MV-4-11 (cell line): ENCODE data around the gene UNKL.

Experiments used
- DNase-seq: peaks from one replicate; lab custom pipeline; 2025; lab: John Stamatoyannopoulos, UW

Gene UNKL

DNA sequence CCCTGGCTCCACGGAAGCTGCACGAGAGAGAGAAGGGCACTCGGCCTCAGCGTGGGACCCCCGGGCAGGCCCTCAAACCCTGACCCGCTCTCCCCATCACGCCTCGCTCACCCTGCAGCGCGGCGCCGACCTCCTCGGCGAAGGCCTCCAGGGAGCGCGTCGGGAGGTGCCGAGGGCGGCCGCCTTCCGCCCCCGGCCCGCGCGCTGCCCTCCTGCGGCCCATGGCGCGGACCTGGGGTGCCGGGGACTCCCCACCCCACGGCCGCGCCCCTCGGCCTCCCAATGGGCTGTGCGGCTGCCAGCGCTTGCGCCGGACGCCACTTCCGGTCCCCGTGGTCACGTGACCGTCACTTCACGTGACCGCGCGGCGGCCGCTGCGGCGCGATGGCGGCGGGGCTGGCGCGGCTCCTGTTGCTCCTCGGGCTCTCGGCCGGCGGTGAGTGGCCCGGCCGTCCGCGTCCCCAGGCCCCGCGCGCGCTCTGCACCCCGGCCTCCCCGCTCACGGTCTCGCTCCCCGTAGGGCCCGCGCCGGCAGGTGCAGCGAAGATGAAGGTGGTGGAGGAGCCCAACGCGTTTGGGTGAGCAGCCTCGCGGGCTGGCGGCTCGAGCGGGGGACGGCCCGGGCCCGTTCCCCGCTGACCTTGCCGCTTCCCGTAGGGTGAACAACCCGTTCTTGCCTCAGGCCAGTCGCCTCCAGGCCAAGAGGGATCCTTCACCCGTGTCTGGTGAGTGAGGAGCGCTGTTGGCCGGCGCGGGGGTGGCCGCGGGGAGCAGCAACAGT, 62.7 kb downstream of the UNKL start, which contains the start of the genes GNPTG and TSR3:
GNPTG (plus strand) TSS at position 350 of the 781 bp plus-strand sequence; CDS start at position 385, 35 bp downstream.
TSR3 (minus strand) TSS at position 297 of the 781 bp plus-strand sequence; CDS start at position 223, 74 bp downstream.
- peak; percentile 80 for DNase-seq

DNA sequence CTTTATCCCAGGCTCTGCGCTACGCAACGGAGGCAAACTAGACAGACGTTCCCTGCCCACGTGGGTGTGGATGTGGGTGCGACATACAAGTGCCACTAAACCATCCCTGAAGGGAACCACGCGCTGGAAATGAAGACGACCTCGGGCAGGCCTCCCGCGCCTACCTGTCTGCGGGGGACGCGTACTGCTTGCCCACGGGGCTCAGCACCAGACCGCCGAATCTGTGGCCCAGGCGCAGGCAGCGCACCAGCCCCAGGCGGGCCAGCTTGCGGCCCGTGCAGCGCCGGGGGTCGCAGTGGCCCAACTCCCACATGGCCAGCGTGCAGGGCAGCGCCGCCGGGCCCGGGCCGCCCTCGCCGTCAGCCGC, 63.3 kb downstream of the UNKL start:
- no peak for DNase-seq

DNA sequence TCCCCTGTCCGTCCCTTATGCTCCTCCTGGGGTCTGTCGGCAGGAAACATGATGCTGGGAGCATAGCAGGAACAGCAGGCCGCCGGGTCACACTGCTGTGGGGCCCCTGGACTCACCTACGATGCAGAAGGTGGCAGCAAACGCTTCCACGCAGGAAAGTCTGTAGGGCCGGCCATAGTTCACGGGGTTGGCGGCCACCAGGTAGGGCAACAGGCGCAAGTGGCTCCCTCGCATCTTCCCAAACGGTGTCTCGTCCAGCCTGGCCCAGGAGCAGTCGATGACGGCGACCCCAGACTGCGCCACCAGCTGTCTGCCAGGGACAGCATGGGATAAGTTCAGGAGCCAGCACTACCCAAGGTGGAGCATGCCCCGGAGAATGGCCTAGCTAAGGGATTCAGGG, 63.8 kb downstream of the UNKL start:
- DNase-seq = no peak

DNA sequence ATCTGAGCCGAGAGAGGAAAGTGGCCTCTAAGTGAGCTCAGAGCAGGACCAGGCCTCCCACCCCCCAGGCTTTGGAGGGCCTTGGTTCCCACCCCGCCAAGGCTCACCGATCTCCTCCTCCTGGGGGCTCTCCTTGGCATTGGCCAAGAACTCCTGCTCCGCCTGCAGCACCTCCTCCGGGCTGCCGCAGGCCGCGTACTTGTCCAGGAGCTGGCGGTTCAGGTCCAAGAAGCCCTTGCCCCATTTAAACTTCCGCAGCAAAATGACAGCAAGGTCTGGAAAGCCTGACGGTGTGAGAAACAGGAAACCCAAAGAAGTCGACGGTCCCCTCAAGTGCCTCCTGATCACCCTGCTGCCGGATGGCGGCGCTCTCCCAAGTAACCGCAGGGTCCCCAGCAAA, 64.6 kb downstream of the UNKL start:
- no peak for DNase-seq

DNA sequence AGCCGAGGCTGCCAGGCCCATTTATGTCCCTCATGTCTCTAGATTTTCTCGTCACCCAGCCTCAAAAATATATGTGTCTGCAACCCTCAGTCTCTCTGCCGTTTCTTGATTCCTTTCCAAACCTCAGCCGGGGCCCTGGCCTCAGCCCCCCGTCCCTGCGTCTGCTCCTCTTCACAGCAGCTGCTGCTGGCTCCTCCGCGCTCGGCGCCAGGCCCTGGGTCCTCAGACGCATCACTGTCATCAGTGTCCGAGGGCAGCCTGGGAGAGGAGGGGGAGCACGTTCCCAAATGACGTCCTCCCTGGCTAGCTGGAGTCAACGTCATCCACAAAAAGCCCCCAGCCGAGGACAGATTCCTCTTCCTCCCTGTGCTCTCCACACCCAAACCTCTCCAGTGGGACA, 65.2 kb downstream of the UNKL start:
- DNase-seq = no peak

DNA sequence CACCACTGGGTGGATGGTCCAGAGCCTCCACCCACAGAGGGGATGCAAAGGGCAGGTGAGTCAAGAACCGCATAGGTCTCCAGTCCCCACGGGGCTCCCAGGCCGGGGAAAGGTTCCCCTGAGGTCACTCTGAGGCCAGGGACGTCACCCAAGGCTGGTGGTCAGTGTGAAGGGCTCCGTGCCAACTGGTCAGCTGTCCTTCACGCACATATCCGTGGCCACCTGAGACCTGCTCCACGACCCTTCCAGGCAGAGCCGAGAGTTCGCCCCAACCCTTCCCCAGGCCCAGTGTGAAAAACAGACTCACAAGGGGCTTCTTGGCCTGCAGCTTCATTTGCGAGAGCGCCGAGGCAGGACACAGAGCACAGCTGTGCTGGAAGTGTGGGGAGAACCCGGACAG, 65.6 kb downstream of the UNKL start:
- no peak for DNase-seq

DNA sequence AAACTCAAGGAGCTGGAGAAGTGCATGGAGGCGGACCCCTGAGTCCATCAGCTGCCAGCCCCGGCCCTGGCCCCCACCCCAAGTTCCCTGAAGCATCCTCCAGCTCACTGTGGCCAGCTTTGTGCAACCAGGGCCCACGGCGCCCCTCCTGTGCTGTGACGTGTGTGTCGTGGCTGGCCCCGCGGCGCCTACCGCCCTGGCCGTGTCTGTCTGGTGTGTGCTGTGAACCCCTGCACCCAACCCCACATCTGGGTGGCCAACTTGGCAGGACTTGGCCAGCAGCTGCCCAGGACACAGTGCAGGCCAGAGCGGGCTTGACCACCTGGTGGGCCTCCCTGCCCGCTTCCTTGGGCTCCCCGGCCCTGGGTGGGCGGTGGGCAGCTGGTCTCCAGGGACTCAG, 66.1 kb downstream of the UNKL start:
- DNase-seq = no peak

DNA sequence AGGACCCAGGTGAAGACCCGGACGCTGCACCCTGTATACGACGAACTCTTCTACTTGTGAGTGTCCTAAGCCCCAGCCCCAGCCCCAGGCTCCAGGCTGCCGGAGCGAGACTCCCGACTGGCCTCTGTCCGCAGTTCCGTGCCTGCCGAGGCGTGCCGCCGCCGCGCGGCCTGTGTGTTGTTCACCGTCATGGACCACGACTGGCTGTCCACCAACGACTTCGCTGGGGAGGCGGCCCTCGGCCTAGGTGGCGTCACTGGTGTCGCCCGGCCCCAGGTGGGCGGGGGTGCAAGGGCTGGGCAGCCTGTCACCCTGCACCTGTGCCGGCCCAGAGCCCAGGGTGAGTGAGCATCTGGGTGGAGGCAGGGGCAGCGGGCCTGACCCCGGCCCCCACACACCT, 66.5 kb downstream of the UNKL start:
- DNase-seq = no peak

DNA sequence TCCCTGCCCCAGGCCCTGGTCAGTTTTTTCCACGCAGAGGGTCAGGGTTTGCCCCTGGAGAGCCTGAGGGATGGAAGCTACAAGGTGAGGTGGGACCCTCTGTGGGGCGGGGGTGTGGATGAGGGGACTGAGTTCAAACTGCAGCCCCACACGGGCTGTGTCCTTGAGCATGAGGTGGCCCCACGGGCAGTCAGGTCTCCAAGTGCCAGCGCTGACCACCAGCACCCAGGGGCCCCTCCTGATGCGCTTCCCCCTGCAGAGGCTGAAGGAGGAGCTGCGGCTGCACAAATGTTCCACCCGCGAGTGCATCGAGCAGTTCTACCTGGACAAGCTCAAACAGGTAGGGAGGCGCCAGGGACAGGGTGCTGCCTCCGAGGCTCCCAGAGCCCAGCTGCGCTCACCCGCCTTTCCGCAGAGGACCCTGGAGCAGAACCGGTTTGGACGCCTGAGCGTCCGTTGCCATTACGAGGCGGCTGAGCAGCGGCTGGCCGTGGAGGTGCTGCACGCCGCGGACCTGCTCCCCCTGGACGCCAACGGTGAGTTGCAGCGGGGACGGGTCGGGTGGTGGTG, 67.1 kb downstream of the UNKL start:
- no peak for DNase-seq

DNA sequence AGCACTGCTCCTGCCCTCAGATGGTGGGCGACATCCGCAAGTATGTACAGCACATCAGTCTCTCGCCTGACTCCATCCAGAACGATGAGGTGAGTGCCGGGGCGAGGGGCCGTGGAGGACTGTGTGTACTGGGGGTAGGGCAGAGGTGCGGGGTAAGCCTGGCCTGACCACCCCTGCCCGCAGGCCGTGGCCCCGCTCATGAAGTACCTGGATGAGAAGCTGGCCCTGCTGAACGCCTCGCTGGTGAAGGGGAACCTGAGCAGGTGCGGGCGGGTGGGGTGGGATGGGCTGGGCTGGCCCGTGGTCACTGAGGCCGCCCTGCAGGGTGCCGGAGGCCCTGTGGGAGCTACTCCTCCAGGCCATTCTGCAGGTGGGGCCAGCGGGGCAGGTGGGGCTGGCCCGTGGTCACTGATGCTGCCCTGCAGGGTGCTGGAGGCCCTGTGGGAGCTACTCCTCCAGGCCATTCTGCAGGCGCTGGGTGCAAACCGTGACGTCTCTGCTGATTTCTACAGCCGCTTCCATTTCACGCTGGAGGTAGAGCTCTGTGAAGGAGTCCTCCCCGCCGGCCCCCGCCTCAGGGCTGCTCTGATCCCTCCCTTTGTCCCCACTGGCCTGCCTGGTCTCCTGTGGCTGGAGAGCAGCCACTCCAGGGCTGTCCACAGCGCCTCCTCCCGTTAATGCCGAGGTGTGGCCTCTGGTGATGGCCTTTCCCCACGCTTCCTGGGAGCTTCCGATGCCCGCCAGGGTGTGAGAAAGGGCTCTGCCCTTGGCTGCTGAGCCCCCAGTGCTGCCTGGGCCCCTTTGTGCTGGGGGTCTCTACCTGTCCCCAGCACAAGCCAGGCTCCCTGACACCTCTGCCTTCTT, 67.8 kb downstream of the UNKL start:
- no peak for DNase-seq

DNA sequence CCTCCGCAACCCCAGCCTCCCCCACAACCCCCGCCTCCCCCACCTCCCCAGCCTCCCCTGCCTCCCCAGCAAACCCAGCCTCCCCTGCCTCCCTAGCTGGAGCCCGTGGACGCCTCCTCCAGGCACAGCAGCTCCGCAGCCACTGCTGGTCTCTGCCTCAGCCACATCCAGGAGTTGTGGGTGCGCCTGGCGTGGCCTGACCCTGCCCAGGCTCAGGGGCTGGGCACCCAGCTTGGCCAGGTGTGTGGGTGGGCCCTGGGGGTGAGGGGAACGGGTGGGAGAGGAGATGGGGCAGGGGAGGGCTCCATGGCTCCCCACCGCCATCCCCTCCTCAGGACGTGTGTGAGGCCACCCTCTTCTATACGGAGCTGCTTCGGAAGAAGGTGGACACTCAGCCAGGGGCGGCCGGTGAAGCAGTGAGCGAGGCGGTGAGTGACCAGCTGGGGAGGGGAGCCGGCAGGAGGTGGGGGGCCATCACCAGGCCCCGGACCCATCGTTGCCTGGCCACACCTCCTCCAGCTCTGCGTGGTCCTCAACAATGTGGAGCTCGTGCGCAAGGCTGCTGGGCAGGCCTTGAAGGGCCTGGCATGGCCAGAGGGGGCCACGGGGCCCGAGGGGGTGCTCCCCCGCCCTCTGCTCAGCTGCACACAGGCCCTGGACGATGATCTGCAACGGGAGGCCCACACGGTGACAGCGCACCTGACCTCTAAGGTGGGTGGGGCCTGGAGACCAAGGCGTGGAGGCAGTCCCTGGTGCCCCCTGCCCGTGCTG, 68.7 kb downstream of the UNKL start:
- DNase-seq = no peak

DNA sequence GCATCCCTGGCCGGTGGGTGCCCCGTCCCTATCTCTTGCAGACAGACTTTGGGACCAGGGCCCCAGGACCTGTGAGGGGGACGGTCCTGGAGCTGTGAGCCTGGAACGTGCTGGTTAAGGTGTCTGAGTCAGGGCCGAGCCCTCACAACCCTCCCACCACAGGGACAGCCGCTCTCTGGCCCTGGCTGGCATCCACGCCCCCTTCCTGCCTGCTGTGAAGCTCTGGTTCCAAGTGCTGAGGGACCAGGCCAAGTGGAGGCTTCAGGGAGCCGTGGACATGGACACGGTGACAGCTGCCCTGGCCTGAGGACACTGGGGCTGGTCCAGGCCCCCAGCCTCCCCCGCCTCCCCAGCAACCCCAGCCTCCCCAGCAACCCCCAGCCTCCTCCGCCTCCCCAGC, 69.4 kb downstream of the UNKL start:
- DNase-seq = no peak

DNA sequence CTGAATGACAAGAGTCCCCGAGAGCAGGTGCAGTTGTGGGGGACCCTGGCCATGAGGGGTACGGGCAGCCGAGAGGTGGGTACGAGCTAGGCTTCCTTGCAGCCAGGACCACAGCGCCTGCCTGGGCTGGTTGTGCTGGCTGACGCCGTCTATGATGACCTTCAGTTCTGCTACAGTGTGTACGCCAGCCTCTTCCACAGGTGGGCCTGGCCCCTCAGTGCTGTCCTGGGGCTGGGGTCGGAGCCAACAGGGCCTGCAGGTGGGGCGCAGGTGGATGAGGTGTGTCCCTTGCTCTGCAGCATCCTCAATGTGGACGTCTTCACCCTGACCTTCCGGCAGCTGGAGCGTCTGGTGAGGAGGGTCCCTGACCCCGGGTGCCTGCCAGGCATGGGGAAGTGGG, 70.0 kb downstream of the UNKL start:
- no peak for DNase-seq

DNA sequence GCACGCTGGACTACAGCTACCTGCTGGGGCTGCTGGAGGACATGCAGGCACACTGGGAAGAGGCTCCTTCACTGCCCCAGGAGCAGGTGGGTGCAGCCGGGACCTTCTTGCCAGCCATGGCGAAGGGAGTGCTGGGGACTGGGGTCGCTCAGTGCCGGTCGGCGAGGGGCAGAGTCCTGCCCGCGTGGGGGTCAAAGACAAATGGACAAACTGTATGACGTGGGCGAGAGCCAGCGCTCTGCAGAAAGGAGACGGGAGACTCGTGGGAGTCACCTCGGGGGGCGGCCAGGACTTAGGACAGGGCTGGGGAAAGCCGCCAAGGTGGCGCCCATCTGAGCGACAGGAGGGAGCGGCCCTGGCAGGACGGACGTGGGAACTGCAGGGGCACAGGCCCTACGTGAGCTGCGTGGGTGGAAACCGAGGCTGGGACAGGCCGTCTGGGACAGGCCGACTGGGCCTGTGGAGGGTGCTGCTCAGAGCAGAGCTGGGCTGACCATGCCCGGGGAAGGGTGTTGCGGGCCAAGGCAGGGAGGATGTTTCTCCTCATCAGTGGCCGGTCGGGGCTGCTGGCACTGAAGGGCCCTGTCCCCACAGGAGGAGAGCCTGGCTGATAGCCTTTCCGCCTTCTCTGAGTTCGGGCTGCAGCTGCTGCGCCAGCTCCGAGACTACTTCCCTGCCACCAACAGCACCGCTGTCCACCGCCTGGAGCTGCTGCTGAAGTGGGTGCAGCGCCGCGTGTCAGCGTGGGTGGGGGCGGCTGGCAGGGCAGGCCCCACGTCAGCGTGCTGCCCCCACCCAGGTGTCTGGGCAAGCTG, 70.9 kb downstream of the UNKL start:
- DNase-seq = no peak

DNA sequence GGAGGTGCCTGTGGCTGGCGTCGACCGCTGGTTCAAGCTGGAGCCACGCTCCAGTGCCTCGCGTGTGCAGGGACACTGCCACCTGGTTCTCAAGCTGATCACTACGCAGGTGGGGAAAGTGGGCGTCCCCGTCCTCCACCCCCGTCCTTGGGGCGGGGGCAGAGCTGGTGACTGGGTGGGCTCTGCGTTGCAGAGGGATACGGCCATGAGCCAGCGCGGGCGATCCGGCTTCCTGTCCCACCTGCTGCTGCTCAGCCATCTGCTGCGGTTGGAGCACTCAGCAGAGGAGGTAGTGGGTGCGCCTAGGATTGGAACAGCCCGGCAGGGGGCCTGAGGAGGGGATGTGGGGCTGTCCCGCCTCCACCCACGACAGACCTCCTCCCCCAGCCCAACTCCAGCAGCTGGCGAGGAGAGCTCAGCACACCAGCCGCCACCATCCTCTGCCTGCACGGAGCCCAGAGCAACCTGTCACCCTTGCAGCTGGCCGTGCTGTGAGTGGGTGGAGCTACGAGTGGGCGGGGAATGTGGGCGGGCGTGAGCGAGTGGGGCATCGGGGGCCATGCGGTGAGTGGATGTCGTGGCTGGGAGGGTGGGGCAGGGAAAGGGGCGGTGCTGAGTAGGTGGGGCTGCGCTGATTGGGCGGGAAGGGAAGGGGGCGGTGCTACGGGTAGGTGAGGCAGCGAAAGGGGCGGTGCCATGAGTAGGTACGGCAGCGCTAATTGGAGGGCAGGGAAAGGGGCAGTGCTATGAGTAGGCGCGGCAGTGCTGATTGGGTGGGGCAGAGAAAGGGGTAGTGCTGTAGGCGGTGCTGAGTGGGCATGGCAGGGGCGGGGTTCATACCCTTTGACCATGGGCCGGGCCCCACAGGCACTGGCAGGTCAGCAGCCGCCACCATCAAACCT, 71.7 kb downstream of the UNKL start:
- DNase-seq = peak; percentile 97

DNA sequence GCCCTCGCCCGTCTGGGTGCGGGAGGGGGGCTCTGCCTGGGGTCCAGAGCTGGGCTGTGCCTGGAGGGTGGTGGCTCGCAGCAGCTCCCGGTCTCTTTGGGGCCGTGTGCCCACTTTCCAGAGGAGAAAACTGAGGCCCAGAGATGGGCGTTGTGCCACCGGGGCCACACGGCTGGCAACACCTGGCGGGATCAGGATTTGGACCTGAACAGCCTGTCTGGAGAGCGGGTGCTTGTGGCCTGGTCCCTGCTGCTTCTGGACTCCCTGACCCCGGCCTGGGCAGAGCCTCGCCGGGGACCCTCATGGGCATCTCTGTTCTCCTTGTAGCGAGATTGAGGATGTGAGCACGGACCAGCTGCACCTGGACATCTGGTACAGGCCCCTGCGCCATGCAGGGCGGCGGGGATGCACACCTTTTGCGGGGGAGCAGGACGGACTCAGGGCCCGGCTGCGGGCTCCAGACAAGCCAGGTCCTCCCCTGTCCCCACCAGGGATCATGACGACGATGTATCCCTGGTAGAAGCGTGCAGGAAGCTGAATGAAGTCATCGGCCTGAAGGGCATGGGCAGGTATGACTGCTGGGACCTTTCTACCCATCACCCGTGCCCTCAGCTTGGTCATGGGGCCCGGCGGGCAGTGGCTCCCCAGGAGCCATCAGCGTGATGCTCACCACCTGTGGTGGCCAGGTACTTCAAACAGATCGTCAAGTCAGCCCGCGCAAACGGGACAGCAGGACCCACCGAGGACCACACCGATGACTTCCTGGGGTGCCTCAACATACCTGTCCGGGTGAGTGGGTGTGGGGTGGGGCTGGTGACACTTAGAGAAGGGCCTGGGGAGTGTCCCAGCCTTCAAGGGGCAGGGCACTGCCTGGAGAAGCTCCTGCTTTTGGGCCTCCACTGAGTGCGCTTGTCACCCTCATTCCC, 72.7 kb downstream of the UNKL start:
- no peak for DNase-seq

DNA sequence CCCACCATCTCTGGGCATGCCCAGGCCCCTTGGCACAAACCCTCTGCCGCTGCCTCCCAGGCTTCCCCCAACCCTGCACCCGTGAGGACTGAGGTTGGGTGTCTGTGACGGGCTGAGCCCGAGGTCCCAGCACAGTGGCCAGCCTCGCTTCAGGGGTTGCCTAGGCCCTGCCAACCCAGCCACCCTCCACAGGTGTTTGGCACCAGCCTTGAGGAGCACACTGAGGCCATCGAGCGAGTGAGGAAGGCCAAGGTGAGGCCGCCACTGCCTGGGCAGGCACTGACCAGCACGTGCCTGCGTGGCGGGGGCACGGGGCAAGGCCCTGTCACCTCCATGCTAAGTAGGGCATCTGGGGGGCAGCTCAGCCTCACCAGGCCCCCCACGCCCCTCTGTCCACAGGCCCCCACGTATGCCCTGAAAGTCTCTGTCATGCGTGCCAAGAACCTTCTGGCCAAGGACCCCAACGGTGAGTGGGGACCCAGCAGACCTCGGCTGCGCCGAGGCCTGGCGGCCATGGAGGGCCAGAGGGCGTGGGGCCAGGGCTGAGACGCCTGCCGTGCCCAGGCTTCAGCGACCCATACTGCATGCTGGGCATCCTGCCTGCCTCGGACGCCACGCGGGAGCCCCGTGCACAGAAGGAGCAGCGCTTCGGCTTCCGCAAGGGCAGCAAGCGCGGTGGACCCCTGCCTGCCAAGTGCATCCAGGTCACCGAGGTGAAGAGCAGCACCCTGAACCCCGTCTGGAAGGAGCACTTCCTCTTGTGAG, 73.6 kb downstream of the UNKL start:
- DNase-seq = no peak
